ENCODE measurements around the gene ZNF483.

DNA sequence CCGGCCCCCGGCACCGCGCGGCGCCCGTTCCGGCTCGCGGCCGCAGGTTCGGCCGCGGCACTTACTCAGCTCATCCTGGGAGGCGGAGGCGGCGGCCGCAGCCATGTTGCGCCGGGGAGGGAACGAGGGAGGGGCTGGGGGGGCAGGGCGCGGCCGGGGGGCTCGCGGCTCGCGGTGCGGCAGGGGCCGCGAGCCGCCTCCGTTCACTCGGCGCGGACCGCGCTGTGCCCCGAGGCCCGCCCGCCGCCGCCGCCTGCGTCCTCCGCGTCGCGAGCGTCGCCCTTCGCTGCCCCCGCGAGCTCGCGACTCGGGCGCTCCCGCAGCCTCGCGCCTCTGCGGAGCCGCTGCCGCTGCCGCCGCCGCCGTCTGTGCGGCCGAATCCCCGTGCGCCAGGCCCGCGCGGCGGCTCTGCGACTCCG is 41.5 kb upstream of the ZNF483 start:
- TF ChIP-seq, protein P1, sequence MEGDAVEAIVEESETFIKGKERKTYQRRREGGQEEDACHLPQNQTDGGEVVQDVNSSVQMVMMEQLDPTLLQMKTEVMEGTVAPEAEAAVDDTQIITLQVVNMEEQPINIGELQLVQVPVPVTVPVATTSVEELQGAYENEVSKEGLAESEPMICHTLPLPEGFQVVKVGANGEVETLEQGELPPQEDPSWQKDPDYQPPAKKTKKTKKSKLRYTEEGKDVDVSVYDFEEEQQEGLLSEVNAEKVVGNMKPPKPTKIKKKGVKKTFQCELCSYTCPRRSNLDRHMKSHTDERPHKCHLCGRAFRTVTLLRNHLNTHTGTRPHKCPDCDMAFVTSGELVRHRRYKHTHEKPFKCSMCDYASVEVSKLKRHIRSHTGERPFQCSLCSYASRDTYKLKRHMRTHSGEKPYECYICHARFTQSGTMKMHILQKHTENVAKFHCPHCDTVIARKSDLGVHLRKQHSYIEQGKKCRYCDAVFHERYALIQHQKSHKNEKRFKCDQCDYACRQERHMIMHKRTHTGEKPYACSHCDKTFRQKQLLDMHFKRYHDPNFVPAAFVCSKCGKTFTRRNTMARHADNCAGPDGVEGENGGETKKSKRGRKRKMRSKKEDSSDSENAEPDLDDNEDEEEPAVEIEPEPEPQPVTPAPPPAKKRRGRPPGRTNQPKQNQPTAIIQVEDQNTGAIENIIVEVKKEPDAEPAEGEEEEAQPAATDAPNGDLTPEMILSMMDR (conservative IDR thresholded peaks at IDR 0.05 in 1 of 2, IDR thresholded peaks at IDR 0.05 in 1 of 2; ENCODE audit: low read depth in 1 of 2, low read length in 2 of 2): no peak
- TF ChIP-seq EZH2 (IDR thresholded peaks at IDR 0.05; ENCODE audit: low read length, missing control alignments): no peak

Measured in fibroblast of lung (primary cell).